GM12878 (cell line): ENCODE data around the gene MTHFD1L. TPM values are rescaled to one million over a fixed set of nuclear protein-coding genes. Genes with fewer than 3 reads are reported as not detected.
"Not testable (repeated sequence)": the region's sequence is repeated elsewhere in the genome, so short reads cannot be mapped to it uniquely, and the experiment has no call there.

Source experiments
- ATAC-seq: fragments of 200-7000 bp; cut with Tn5 transposase; 3 replicates; pipeline ENCODE4 v1.9.1; 2020; ENCODE audit warnings: mild to moderate bottlenecking, moderate library complexity
- BruUV-seq: library from RNA; stranded (reverse); fragments of 400-500 nt; replicated peaks from 2 replicates; lab custom pipeline; 2021; lab: Mats Ljungman, UMichigan
- CTCF ChIA-PET: fragments of 300-600 bp; sonication (Branson Sonifier 250); formaldehyde crosslinking; extraction: SDS; loops from one replicate; lab custom pipeline; 2021; ENCODE audit warnings: inconsistent platforms; lab: Yijun Ruan, JAX
- POLR2A ChIA-PET: fragments of 350-600 bp; formaldehyde crosslinking; extraction: SDS; loops from one replicate; lab custom pipeline; 2021; ENCODE audit warnings: inconsistent platforms; lab: Charles Lee
- RAD21 ChIA-PET: fragments of 300-600 bp; sonication (Branson Sonifier 250); formaldehyde crosslinking; loops from one replicate; lab custom pipeline; 2023; ENCODE audit warnings: antibody characterized with exemption; ENCODE audit not compliant: unreplicated experiment; lab: Charles Lee
- SMC1A ChIA-PET: fragments of 300-600 bp; sonication (Branson Sonifier 250); formaldehyde crosslinking; loops from one replicate; lab custom pipeline; 2023; ENCODE audit not compliant: unreplicated experiment, uncharacterized antibody; lab: Charles Lee
- DNase-seq: peaks from one replicate; pipeline ENCODE4 v3.0.0-alpha.2; 2011; ENCODE audit warnings: low read depth, low spot score
- FAIRE-seq: peaks from 3 replicates; lab custom pipeline; 2011; peaks lifted over from hg19 to GRCh38; lab: Jason Lieb, UNC
- H2AFZ ChIP-seq: 2 replicates; pipeline ENCODE4 v1.6.0; 2011; ENCODE audit warnings: low read depth, low read length, control low read depth; ENCODE audit not compliant: control insufficient read depth
- H3K27ac ChIP-seq: 2 replicates; pipeline ENCODE4 v1.5.1; 2011; ENCODE audit warnings: control low read depth; ENCODE audit not compliant: control insufficient read depth, insufficient read depth
- H3K27me3 ChIP-seq, 2 experiments: replicated peaks in 1 of 2; 2 replicates each; pipeline versions ENCODE4 v1.6.0 to v1.6.1; 2011; ENCODE audit warnings: low read length in 1 of 2; ENCODE audit not compliant: control insufficient read depth in 2 of 2, insufficient read depth in 2 of 2
- H3K36me3 ChIP-seq, 2 experiments: 2 replicates each; pipeline ENCODE4 v1.5.1; 2011; ENCODE audit warnings: low read length in 1 of 2; ENCODE audit not compliant: control insufficient read depth in 2 of 2, insufficient read depth in 2 of 2
- H3K4me1 ChIP-seq: 2 replicates; pipeline ENCODE4 v1.6.1; 2011; ENCODE audit warnings: mild to moderate bottlenecking, low read length, moderate library complexity, mixed read lengths; ENCODE audit not compliant: control insufficient read depth, insufficient read depth
- H3K4me2 ChIP-seq: 2 replicates; pipeline ENCODE4 v1.6.0; 2011; ENCODE audit warnings: control low read depth; ENCODE audit not compliant: control insufficient read depth, insufficient read depth
- H3K4me3 ChIP-seq: fragments of 200-600 bp; sonication (generic); 2 replicates; pipeline ENCODE4 v1.5.1; 2016
- H3K79me2 ChIP-seq: 2 replicates; pipeline ENCODE4 v1.6.0; 2011; ENCODE audit warnings: low read length; ENCODE audit not compliant: control insufficient read depth, insufficient read depth
- H3K9ac ChIP-seq: 2 replicates; pipeline ENCODE4 v1.8.0; 2011; ENCODE audit warnings: low read length, control low read depth, mixed read lengths; ENCODE audit not compliant: control insufficient read depth, insufficient read depth
- H3K9me3 ChIP-seq: replicated peaks from 3 replicates; pipeline ENCODE4 v1.5.1; 2011; ENCODE audit warnings: mild to moderate bottlenecking, low read length; ENCODE audit not compliant: control insufficient read depth, insufficient read depth
- H4K20me1 ChIP-seq: 2 replicates; pipeline ENCODE4 v1.6.0; 2011; ENCODE audit not compliant: control insufficient read depth, insufficient read depth
- BACH1 ChIP-seq: fragments of 450-650 bp; IDR thresholded peaks from 2 replicates; pipeline ENCODE4 v1.6.1; 2017; ENCODE audit warnings: mild to moderate bottlenecking, borderline replicate concordance
- BRCA1 ChIP-seq: IDR thresholded peaks from 2 replicates; pipeline ENCODE4 v1.6.1; 2011; ENCODE audit warnings: low read depth, low read length, improper control_type of control experiment
- EP300 ChIP-seq, 2 experiments: fragments of 150-350 bp in 1 of 2; IDR thresholded peaks; 2 replicates each; pipeline ENCODE4 v1.6.1; 2011 to 2012; ENCODE audit warnings: low read depth in 2 of 2, low read length in 2 of 2, borderline replicate concordance in 1 of 2, improper control_type of control experiment in 1 of 2, inconsistent platforms in 1 of 2; ENCODE audit not compliant: control insufficient read depth in 1 of 2
- GABPA ChIP-seq: IDR thresholded peaks from 2 replicates; pipeline ENCODE4 v1.6.1; 2014; ENCODE audit warnings: antibody characterized with exemption, low read depth, mild to moderate bottlenecking, inconsistent platforms
- IRF5 ChIP-seq: fragments of 450-650 bp; IDR thresholded peaks from 2 replicates; pipeline ENCODE4 v1.6.1; 2017; ENCODE audit warnings: borderline replicate concordance
- MTA3 ChIP-seq: IDR thresholded peaks from 2 replicates; pipeline ENCODE4 v1.6.1; 2012; ENCODE audit warnings: low read length, inconsistent platforms, borderline replicate concordance
- MYC ChIP-seq: IDR thresholded peaks from 2 replicates; pipeline ENCODE4 v1.6.1; 2011; ENCODE audit warnings: mild to moderate bottlenecking, low read length, moderate library complexity, inconsistent platforms; ENCODE audit not compliant: insufficient read depth, insufficient replicate concordance, insufficient read length, severe bottlenecking
- NFIC ChIP-seq: IDR thresholded peaks from 2 replicates; pipeline ENCODE4 v1.6.1; 2012; ENCODE audit warnings: low read depth, mild to moderate bottlenecking, inconsistent platforms, low read length, moderate library complexity
- POLR2AphosphoS2 ChIP-seq: IDR thresholded peaks from 2 replicates; pipeline ENCODE4 v1.6.1; 2011; ENCODE audit warnings: low read depth, mild to moderate bottlenecking, low read length, improper control_type of control experiment, moderate library complexity
- RUNX3 ChIP-seq: IDR thresholded peaks from 2 replicates; pipeline ENCODE4 v1.6.1; 2012; ENCODE audit warnings: low read length, inconsistent platforms
- SMAD5 ChIP-seq: IDR thresholded peaks from 2 replicates; pipeline ENCODE4 v1.6.1; 2016; ENCODE audit warnings: antibody characterized with exemption, low read depth
- ZZZ3 ChIP-seq: IDR thresholded peaks from 2 replicates; pipeline ENCODE4 v1.6.1; 2011; ENCODE audit warnings: low read depth; ENCODE audit not compliant: control insufficient read depth, insufficient read length
- whole genome bisulfite sequencing: methylation state at CpG from one replicate; pipeline ENCODE4 v1.1.6; 2016; ENCODE audit warnings: low lambda C conversion rate; ENCODE audit not compliant: insufficient replicate concordance, insufficient coverage; ENCODE audit errors: missing lambda C conversion rate; 5-methylcytosine and 5-hydroxymethylcytosine counted together
- in situ Hi-C: fragments of 300-500 bp; cut with MboI; formaldehyde crosslinking; loops from 9 replicates; pipeline ENCODE4 v1.14.3; 2018; ENCODE audit warnings: mixed read lengths
- intact Hi-C: fragments of 100-400 bp; cut with micrococcal nuclease; formaldehyde crosslinking; loops from one replicate; pipeline ENCODE4 v1.14.2; 2022; ENCODE audit not compliant: unreplicated experiment
- polyA plus RNA-seq, 11 experiments: library from polyadenylated mRNA; depleted of rRNA in 4 of 11; unstranded in 6 of 11; stranded (reverse) in 5 of 11; fragments of >200 nt; fragmentation: Nextera tagmentation in 4 of 11; fragmentation: Illumina TruSeq in 1 of 11; extraction: Ambion mirVana in 4 of 11; extraction: Trizol in 1 of 11; gene quantifications; 1 replicate in 1 of 11; 2 replicates in 10 of 11; pipeline versions ENCODE4 v1.2.1 to v1.2.3, GENCODE V29; 2011 to 2016; ENCODE audit warnings: inconsistent platforms in 2 of 11, missing spikeins in 2 of 11, low read depth in 1 of 11
- total RNA-seq, 4 experiments: library from RNA; depleted of rRNA in 3 of 4; stranded (reverse); fragments of >200 nt in 3 of 4; fragmentation: Illumina TruSeq in 1 of 4; extraction: Trizol in 1 of 4; gene quantifications; 2 replicates each; pipeline versions ENCODE4 v1.2.1 to v1.2.3, GENCODE V29; 2013 to 2021

The MTHFD1L gene
- total and polyA plus RNA-seq, 10 of the 15 experiments (the other 5 are each of a cell fraction or from before 2014, with no cell fraction given) = 11.7 to 75.5 (median 28.8) TPM

- Histone ChIP-seq H3K4me3 (no peak overlapping the region), H3K27ac (no peak overlapping the region), H3K9me3 (no peaks in the 10 kb centered on the region), H2AFZ (no peak overlapping the region), H3K9ac (no peak overlapping the region), H3K27me3 (no peaks in the 10 kb centered on the region), H4K20me1 (no peaks in the 10 kb centered on the region), H3K79me2 (no peaks in the 10 kb centered on the region)
- intact Hi-C loops = no loop called here
- CTCF ChIA-PET = no interaction called here
- no TSS peak for BruUV-seq
- POLR2A ChIA-PET = no interaction called here
- no peak for FAIRE-seq
- in situ Hi-C loops = no loop called here
- RAD21 ChIA-PET = interaction anchor here (1.6 kb wide), 1 partner anchor 107 kb away, joined by 3 read pairs; no protein-coding TSS in a partner anchor
- no peak for DNase-seq
- no peak for ATAC-seq
- TF ChIP-seq GABPA (no peak), EP300 (IDR thresholded peaks at IDR 0.05; ENCODE audit: borderline replicate concordance in 1 of 2, control insufficient read depth in 1 of 2, low read depth in 2 of 2, low read length in 2 of 2) (no peak), SMAD5 (no peak), NFIC (no peak), MYC (no peak), RUNX3 (no peak), BACH1 (no peak), BRCA1 (no peak), MTA3 (no peak), IRF5 (no peak), POLR2AphosphoS2 (no peak), ZZZ3 (no peak)
- TF ChIP-seq, all 136 proteins: peak for 0
- H3K4me1 ChIP-seq = no peaks in the 10 kb centered on the region
- H3K36me3 ChIP-seq = no peaks in the 10 kb centered on the region
- 84% methylated on average over 1 of the region's 1 CpG for WGBS
- no peak overlapping the region for H3K4me2 ChIP-seq
- SMC1A ChIA-PET = interaction anchor here (2.0 kb wide), 1 partner anchor 14 kb away, joined by 4 read pairs; no protein-coding TSS in a partner anchor
These were observed 256.4 kb downstream of the MTHFD1L start for GRCh38 chr6:151121900-151122299.

GRCh38 chr6:151123641-151124040, 258.1 kb downstream of the MTHFD1L start:
- H3K79me2 ChIP-seq, H3K4me1 ChIP-seq, H2AFZ ChIP-seq, H3K9ac ChIP-seq, RAD21 ChIA-PET, H3K27ac ChIP-seq, ATAC-seq, CTCF ChIA-PET, H3K27me3 ChIP-seq, intact Hi-C loops, H3K36me3 ChIP-seq, DNase-seq, H3K9me3 ChIP-seq, in situ Hi-C loops, FAIRE-seq, BruUV-seq, H3K4me2 ChIP-seq, POLR2A ChIA-PET, H4K20me1 ChIP-seq, H3K4me3 ChIP-seq: not testable (repeated sequence)
- 86% methylated on average over 8 of the region's 8 CpGs for WGBS
- SMC1A ChIA-PET = interaction anchor here (2.0 kb wide), 1 partner anchor 16 kb away, joined by 4 read pairs; no protein-coding TSS in a partner anchor
